ENCODE data around the gene RASGRF1. TPM values are rescaled to one million over a fixed set of nuclear protein-coding genes. Genes with fewer than 3 reads are reported as not detected.

RASGRF1 gene
- total RNA-seq, 1 donor from 2014 or later: 0.07 TPM

- Mint-ChIP-seq H3K36me3 (no peaks in the 10 kb centered on the region), H3K9me3 (no peaks in the 10 kb centered on the region), H3K4me1 (peaks cover 9% of the 10 kb centered on the region), H3K4me3 (no peak overlapping the region), H3K27ac (no peak overlapping the region), H3K27me3 (ENCODE audit: low read depth) (no peaks in the 10 kb centered on the region)
- no peak for DNase-seq (ENCODE audit: low spot score in 2 of 2, unreplicated experiment in 2 of 2)
- no peak for TF ChIP-seq CTCF (IDR thresholded peaks at IDR 0.05; ENCODE audit: unreplicated experiment)
These were observed 130.3 kb downstream of the RASGRF1 start for GRCh38 chr15:78960308-78960707.

- Mint-ChIP-seq H3K4me3 (no peak overlapping the region), H3K36me3 (no peaks in the 10 kb centered on the region), H3K9me3 (no peaks in the 10 kb centered on the region), H3K4me1 (peaks cover 7% of the 10 kb centered on the region), H3K27me3 (ENCODE audit: low read depth) (no peaks in the 10 kb centered on the region), H3K27ac (no peak overlapping the region)
- DNase-seq (ENCODE audit: low spot score in 2 of 2, unreplicated experiment in 2 of 2): no peak
- TF ChIP-seq CTCF (IDR thresholded peaks at IDR 0.05; ENCODE audit: unreplicated experiment): no peak
These were observed 131.2 kb downstream of the RASGRF1 start for GRCh38 chr15:78959360-78959759.

- Mint-ChIP-seq H3K9me3 (no peaks in the 10 kb centered on the region), H3K4me3 (no peak overlapping the region), H3K27ac (no peak overlapping the region), H3K27me3 (ENCODE audit: low read depth) (no peaks in the 10 kb centered on the region), H3K36me3 (no peaks in the 10 kb centered on the region), H3K4me1 (peaks cover 6% of the 10 kb centered on the region)
- DNase-seq (ENCODE audit: low spot score in 2 of 2, unreplicated experiment in 2 of 2): no peak
- no peak for TF ChIP-seq CTCF (IDR thresholded peaks at IDR 0.05; ENCODE audit: unreplicated experiment)
These were observed 133.0 kb downstream of the RASGRF1 start for GRCh38 chr15:78957416-78958093.

DNA sequence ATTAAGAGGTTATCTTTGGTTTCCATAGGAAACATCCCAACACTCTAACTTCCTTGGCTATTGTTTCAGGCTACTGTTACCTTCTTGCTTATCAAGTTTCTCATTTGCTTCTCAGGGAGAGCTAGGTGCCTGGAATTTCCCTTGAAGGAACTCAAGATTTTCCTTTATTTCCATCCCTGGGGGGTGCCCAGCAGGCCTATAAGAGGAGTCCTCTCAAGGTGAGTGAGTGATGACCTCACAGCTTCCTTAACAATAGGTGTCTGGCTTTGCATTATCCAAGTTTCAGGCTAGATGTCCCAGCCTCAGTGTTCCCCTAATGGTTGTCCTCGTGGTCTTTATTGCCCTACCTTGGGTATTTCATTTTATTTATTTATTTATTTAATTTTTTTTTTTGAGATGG is 133.6 kb downstream of the RASGRF1 start:
- DNase-seq (ENCODE audit: low spot score in 2 of 2, unreplicated experiment in 2 of 2): no peak
- H3K36me3 Mint-ChIP-seq: no peaks in the 10 kb centered on the region
- H3K9me3 Mint-ChIP-seq: no peaks in the 10 kb centered on the region
- no peaks in the 10 kb centered on the region for H3K27me3 Mint-ChIP-seq (ENCODE audit: low read depth)
- H3K4me3 Mint-ChIP-seq: no peak overlapping the region
- no peak for TF ChIP-seq CTCF (IDR thresholded peaks at IDR 0.05; ENCODE audit: unreplicated experiment)
- peaks cover 11% of the 10 kb centered on the region for H3K4me1 Mint-ChIP-seq
- no peak overlapping the region for H3K27ac Mint-ChIP-seq

DNA sequence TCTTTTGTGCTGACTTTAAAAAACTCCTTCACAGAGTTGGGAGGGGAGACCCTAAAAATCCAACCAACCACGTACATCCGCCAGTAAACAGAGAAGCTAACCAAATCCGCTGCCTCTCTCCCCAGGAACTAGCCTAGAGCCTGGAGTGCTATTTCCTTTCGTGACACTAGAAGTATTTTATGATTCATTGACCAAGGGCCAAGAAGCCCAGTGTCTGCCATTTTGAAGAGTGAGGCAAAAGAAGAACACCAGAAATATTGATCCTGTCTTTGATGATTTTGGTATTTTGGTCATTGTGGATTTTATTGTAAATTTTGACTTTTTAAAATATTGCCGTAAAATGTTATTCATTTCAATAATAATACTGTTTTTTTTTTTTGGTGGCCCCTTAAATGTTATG is 135.2 kb downstream of the RASGRF1 start:
- Mint-ChIP-seq H3K4me3 (no peak overlapping the region), H3K27me3 (ENCODE audit: low read depth) (no peaks in the 10 kb centered on the region), H3K36me3 (no peaks in the 10 kb centered on the region), H3K9me3 (no peaks in the 10 kb centered on the region), H3K4me1 (peaks cover 21% of the 10 kb centered on the region), H3K27ac (no peak overlapping the region)
- no peak for DNase-seq (ENCODE audit: low spot score in 2 of 2, unreplicated experiment in 2 of 2)
- no peak for TF ChIP-seq CTCF (IDR thresholded peaks at IDR 0.05; ENCODE audit: unreplicated experiment)

DNA sequence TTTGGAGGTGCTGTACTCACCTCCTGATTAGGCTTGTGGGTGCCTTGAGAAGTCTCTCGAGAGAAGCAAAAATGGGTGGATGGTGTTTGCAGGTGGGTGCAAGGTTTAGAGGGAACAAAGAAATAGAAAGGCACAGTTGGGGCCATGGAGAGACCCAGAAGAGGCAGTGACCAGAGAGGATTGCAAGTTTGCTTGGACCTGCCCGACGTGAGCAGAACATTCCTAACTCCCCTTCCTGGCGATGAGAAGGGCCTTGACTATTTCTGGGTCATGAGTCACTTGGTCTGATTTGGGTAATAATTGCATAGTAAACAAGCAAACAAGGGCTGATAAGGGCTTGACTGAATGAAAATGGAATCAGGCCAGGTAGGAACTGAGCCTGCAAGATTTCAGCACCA is 138.7 kb downstream of the RASGRF1 start:
- H3K27ac Mint-ChIP-seq: no peak overlapping the region
- no peak overlapping the region for H3K4me3 Mint-ChIP-seq
- peaks cover 30% of the 10 kb centered on the region for H3K4me1 Mint-ChIP-seq
- H3K27me3 Mint-ChIP-seq (ENCODE audit: low read depth): no peaks in the 10 kb centered on the region
- DNase-seq (ENCODE audit: low spot score in 2 of 2, unreplicated experiment in 2 of 2): no peak
- H3K36me3 Mint-ChIP-seq: no peaks in the 10 kb centered on the region
- no peaks in the 10 kb centered on the region for H3K9me3 Mint-ChIP-seq
- no peak for TF ChIP-seq CTCF (IDR thresholded peaks at IDR 0.05; ENCODE audit: unreplicated experiment)

Measured in mesothelial cell of epicardium (in vitro differentiated cells).